Measurements from ENCODE around the gene CYP17A1. TPM values are rescaled to one million over a fixed set of nuclear protein-coding genes. Genes with fewer than 3 reads are reported as not detected.
A peak's percentile ranks its signal among the peaks of the same experiment; 100 is the strongest.
"Not testable (repeated sequence)": the region's sequence is repeated elsewhere in the genome, so short reads cannot be mapped to it uniquely, and the experiment has no call there.

Gene CYP17A1
- total RNA-seq, 1 donor from 2014 or later = not detected

DNA sequence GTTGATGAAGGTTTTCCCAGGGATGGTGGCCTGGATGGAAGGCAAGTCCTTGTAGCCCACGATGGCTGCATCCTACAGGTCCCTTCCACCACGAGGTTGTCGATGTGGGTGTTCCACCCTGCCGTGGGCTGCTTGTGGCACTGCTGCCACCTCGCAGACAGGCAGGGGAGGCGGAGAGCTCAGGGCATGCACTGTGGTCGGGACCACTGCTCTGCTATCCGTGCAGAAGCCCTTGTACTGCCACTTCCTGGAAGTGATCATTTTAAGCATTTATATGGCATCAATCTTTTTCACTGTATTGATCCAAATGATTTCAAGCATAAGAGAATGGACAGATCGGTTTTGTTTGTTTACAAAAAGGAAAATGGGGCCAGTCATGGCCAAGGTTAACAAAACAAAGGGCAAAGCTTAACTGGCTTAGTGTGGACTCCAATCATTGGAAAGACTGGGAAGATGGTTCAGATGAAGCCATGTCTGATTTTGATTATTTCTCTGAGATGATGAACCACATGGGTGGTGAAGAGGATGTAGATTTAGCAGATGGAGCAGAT is 8.2 kb upstream of the CYP17A1 start:
- no peak for DNase-seq (ENCODE audit: extremely low spot score, unreplicated experiment)
- TF ChIP-seq, protein P1, sequence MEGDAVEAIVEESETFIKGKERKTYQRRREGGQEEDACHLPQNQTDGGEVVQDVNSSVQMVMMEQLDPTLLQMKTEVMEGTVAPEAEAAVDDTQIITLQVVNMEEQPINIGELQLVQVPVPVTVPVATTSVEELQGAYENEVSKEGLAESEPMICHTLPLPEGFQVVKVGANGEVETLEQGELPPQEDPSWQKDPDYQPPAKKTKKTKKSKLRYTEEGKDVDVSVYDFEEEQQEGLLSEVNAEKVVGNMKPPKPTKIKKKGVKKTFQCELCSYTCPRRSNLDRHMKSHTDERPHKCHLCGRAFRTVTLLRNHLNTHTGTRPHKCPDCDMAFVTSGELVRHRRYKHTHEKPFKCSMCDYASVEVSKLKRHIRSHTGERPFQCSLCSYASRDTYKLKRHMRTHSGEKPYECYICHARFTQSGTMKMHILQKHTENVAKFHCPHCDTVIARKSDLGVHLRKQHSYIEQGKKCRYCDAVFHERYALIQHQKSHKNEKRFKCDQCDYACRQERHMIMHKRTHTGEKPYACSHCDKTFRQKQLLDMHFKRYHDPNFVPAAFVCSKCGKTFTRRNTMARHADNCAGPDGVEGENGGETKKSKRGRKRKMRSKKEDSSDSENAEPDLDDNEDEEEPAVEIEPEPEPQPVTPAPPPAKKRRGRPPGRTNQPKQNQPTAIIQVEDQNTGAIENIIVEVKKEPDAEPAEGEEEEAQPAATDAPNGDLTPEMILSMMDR (IDR thresholded peaks at IDR 0.05) = no peak
- H3K4me3 Mint-ChIP-seq (ENCODE audit: unreplicated experiment) = no peak overlapping the region
- peaks cover 30% of the 10 kb centered on the region for H3K27me3 Mint-ChIP-seq (ENCODE audit: unreplicated experiment)
- no peaks in the 10 kb centered on the region for H3K4me1 Mint-ChIP-seq (ENCODE audit: unreplicated experiment)
- no peaks in the 10 kb centered on the region for H3K36me3 Mint-ChIP-seq (ENCODE audit: unreplicated experiment)
- no peak overlapping the region for H3K27ac Mint-ChIP-seq (ENCODE audit: unreplicated experiment)
- H3K9me3 Mint-ChIP-seq (ENCODE audit: unreplicated experiment) = peaks cover 8% of the 10 kb centered on the region

DNA sequence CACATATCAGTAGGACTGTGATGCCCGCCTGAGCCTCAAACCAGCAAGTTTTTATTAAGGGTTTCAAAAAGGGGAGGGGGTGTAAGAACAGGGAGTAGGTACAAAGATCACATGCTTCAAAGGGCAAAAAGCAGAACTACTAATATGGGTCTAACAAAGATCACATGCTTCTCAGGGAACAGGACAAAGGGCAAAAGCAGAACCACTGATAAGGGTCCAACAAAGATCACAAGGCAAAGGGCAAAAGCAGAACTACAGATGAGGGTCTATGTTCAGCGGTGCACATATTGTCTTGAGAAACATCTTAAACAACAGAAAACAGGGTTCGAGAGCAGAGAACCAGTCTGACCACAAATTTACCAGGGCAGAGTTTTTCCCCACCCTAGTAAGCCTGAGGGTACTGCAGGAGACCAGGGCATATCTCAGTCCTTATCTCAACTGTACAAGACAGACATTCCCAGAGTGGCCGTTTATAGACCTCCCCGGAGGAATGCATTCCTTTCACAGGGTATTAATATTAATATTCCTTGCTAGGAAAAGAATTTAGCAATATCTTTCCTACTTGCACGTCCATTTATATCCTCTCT is 7.1 kb upstream of the CYP17A1 start:
- not testable (repeated sequence) for H3K27ac Mint-ChIP-seq (ENCODE audit: unreplicated experiment); H3K4me1 Mint-ChIP-seq (ENCODE audit: unreplicated experiment); H3K4me3 Mint-ChIP-seq (ENCODE audit: unreplicated experiment); H3K9me3 Mint-ChIP-seq (ENCODE audit: unreplicated experiment); DNase-seq (ENCODE audit: extremely low spot score, unreplicated experiment); H3K36me3 Mint-ChIP-seq (ENCODE audit: unreplicated experiment)
- peaks cover 41% of the 10 kb centered on the region for H3K27me3 Mint-ChIP-seq (ENCODE audit: unreplicated experiment)

DNA sequence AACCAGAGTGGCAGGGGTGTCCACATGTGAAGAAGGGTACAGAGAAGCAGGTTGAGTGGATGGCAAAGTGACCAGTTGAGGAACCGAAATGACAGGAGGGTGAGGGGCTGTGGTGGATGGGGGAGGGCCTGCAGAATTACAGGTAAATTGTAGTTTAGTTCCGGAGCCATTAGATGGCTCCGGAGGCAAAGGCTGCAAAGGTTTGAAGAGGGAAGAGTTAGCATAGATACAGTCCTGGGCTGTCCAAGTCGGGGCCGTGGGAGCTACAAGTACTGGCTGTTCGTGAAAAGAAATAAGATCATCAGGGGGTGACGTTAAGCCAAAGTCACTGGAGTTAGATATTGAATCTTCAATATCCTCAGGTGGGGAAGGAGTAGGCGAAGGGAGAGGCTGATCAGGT is 5.9 kb upstream of the CYP17A1 start:
- not testable (repeated sequence) for H3K4me3 Mint-ChIP-seq (ENCODE audit: unreplicated experiment); H3K4me1 Mint-ChIP-seq (ENCODE audit: unreplicated experiment); H3K27ac Mint-ChIP-seq (ENCODE audit: unreplicated experiment); H3K36me3 Mint-ChIP-seq (ENCODE audit: unreplicated experiment); DNase-seq (ENCODE audit: extremely low spot score, unreplicated experiment)
- Mint-ChIP-seq H3K27me3 (ENCODE audit: unreplicated experiment) (peaks cover 47% of the 10 kb centered on the region), H3K9me3 (ENCODE audit: unreplicated experiment) (peaks cover 17% of the 10 kb centered on the region)

DNA sequence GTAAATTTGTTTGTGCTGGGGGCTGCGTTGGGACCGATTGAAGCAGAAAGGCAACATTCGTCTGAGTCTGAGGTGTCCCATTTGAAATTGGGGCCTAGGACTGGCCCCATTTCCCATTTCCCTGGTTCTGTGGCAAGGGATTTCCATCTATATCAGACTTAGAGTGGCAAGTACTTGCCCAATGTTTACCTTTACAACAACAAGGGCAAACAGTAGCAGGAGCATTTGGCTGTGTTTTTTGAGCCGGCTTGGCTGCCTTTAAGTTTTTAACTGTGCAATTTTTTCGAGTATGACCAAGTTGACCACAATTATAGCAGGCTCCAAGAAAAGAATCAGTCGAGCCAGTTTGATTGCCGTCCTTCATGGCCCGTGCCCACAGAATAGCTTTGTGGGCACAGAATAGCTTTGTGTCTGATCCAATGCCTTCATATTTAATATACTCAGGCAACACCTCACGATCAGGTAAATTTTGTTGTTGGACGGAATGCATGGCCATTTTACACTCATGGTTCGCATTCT is 4.7 kb upstream of the CYP17A1 start:
- Mint-ChIP-seq H3K27ac (ENCODE audit: unreplicated experiment) (no peak overlapping the region), H3K27me3 (ENCODE audit: unreplicated experiment) (peaks cover 47% of the 10 kb centered on the region), H3K9me3 (ENCODE audit: unreplicated experiment) (peaks cover 22% of the 10 kb centered on the region), H3K36me3 (ENCODE audit: unreplicated experiment) (peaks cover 4% of the 10 kb centered on the region), H3K4me3 (ENCODE audit: unreplicated experiment) (no peak overlapping the region), H3K4me1 (ENCODE audit: unreplicated experiment) (peaks cover 4% of the 10 kb centered on the region)
- DNase-seq (ENCODE audit: extremely low spot score, unreplicated experiment) = no peak
- TF ChIP-seq, protein P1 (IDR thresholded peaks at IDR 0.05) = no peak

DNA sequence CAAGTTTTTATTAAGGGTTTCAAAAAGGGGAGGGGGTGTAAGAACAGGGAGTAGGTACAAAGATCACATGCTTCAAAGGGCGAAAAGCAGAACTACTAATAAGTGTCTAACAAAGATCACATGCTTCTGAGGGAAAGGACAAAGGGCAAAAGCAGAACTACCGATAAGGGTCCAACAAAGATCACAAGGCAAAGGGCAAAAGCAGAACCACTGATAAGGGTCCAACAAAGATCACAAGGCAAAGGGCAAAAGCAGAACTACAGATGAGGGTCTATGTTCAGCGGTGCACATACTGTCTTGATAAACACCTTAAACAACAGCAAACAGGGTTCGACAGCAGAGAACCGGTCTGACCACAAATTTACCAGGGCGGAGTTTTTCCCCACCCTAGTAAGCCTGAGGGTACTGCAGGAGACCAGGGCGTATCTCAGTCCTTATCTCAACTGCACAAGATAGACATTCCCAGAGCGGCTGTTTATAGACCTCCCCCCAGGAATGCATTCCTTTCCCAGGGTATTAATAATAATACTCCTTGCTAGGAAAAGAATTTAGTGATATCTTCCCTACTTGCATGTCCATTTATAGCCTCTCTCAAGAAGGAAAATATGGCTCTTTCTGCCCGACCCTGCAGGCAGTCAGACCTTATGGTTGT is 1.2 kb upstream of the CYP17A1 start:
- not testable (repeated sequence) for DNase-seq (ENCODE audit: extremely low spot score, unreplicated experiment); H3K36me3 Mint-ChIP-seq (ENCODE audit: unreplicated experiment); H3K4me1 Mint-ChIP-seq (ENCODE audit: unreplicated experiment); H3K27ac Mint-ChIP-seq (ENCODE audit: unreplicated experiment); H3K4me3 Mint-ChIP-seq (ENCODE audit: unreplicated experiment)
- peaks cover 15% of the 10 kb centered on the region for H3K9me3 Mint-ChIP-seq (ENCODE audit: unreplicated experiment)
- H3K27me3 Mint-ChIP-seq (ENCODE audit: unreplicated experiment) = peaks cover 39% of the 10 kb centered on the region

DNA sequence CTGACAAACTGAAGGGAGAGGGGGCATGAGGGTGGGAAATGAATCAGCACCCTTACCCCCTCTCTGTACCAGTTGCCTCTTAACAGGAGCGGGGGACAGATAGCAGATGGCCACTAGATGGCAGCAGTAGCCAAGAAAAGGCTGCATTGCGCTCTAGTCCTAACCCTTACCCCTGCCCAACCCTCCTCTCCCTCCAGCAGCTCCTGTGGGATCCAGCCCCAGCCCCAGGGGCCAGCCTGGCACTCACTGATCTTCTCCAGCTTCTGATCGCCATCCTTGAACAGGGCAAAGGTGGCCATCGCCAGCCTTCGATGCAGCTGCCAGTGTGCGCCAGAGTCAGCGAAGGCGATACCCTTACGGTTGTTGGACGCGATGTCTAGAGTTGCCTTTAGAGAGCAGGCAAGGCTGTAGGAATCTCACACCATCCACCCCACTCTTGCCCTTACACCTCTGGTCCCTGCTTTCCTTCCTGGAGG is 2.2 kb downstream of the CYP17A1 start:
- Mint-ChIP-seq H3K36me3 (ENCODE audit: unreplicated experiment) (peaks cover 4% of the 10 kb centered on the region), H3K9me3 (ENCODE audit: unreplicated experiment) (peaks cover 15% of the 10 kb centered on the region), H3K4me3 (ENCODE audit: unreplicated experiment) (no peak overlapping the region), H3K27me3 (ENCODE audit: unreplicated experiment) (peaks cover 13% of the 10 kb centered on the region), H3K27ac (ENCODE audit: unreplicated experiment) (no peak overlapping the region), H3K4me1 (ENCODE audit: unreplicated experiment) (peaks cover 4% of the 10 kb centered on the region)
- TF ChIP-seq, protein P1 (IDR thresholded peaks at IDR 0.05) = peak; percentile 96
- peak; percentile 90 for DNase-seq (ENCODE audit: extremely low spot score, unreplicated experiment)

Data from osteocyte (in vitro differentiated cells).